G401.6 (cell line): ENCODE measurements around the gene PDHB.
"Not testable (repeated sequence)": the region's sequence is repeated elsewhere in the genome, so short reads cannot be mapped to it uniquely, and the experiment has no call there.

ENCODE experiments used
- FAIRE-seq: peaks from 2 replicates; lab custom pipeline; 2012; peaks lifted over from hg19 to GRCh38; lab: Jason Lieb, UNC

PDHB gene

DNA sequence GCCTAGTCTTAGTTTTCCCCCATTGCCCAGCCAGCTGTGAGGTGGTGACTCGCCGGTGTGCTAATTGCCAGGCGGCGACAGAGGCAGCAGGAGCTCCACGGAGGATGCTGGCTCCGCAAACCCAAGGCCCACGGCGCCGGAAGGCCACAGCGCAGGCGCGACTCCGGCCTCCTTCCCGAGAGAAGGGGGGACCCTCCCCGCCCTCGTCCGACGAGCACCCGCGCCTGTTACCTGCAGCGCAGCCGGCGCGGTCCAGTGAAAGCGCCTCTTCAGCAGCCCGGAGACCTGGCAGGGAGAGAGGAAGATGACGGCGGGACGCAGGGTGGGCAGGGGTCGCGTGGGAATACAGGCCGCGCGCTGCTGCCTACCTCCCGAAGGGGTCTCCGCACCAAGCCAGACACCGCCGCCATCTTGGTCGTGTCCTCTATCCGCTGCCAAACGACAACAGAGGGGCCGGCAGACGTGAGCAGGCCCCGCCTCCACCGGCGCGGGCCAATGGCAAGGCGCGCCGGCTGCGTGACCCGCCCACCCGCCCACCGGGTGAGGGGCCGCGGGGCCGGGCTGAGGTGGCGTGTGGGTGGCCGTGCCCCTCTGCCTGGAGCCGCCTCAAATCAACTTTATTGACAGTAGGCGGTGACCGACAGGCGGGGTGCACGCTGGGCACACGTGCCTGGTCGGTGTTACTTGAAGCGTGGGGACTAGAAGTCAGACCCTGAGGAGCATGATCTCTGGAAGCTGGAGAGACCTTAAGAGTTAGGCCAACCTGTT, at the start of gene PDHB:
TSS of gene PDHB (minus strand) at position 433 of the 768 bp plus-strand sequence. CDS start at position 410, 23 bp downstream.
- FAIRE-seq: no peak

DNA sequence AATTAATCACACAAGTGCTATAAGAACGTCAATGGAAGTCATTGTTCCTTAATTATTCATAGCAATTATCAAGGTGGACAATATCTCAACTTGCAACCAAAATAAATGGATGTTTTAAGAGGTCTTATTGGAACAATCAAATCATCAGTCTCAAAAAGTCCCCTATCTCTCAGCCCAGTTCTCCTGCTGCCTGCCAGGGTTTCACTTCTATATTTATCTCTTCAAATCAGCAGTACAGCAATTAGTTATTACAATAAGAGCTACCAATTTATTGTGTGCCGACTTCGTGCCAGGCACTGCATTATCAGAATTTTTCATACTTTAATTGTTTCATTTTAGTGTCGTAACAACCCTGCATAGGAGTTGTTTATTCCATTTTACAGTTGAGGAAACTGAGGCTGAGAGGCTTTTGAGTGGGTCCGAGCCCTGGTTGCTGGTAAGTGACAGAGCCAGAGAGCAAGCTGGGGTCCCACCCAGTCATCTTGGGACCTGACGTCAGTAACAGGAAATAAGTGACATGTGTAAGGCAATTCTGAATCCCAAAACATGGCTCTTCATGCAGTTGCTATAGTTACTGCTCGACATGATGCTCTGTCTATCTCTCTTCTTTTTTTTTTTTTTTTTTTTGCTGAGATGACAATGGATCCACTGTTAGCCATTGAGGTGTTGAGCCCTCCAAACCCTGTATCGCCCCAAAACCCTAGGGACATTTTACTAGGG, 49.4 kb upstream of the PDHB start:
- no peak for FAIRE-seq

DNA sequence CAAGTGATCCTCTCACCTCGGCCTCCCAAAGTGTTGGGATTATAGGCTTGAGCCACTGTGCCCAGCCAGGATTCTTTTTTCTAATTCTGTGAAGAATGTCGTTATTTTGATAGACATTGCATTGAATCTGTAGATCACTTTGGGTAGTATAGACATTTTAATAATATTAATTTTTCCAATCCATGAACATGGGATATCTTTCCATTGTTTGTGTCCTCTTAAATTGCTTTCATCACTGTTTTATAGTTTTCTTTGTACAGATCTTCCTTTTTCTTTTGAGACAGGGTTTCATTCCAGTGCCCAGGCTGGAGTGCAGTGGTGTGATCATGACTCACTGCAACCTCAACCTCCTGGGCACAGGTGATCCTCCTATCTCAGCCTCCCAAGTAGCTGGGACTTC, 46.7 kb upstream of the PDHB start:
- FAIRE-seq: no peak

GRCh38 chr3:58478781-58479180, 45.1 kb upstream of the PDHB start:
- no peak for FAIRE-seq

- FAIRE-seq: no peak
Observed at GRCh38 chr3:58474967-58475578, 41.4 kb upstream of the PDHB start.

GRCh38 chr3:58474348-58474911, 40.8 kb upstream of the PDHB start:
- no peak for FAIRE-seq

DNA sequence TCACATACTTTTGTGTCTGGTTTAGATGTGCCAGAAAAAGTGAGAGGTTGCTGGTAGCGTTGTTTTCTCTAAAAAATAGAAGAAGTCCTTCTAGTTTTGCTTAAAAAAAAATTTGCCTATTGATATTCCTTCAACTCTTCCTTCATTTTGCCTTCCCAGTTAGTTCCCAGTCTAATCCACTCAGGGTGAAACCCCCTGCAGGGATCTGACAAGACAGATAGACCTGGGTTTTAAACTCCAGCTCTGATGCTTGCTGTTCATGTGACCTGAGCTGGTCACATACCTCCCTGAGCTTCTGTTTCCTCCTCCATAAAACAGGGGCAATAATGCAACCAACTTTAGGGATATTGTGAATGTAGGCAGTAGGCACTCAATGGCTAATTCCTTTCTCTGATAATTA, 39.6 kb upstream of the PDHB start:
- FAIRE-seq: no peak

DNA sequence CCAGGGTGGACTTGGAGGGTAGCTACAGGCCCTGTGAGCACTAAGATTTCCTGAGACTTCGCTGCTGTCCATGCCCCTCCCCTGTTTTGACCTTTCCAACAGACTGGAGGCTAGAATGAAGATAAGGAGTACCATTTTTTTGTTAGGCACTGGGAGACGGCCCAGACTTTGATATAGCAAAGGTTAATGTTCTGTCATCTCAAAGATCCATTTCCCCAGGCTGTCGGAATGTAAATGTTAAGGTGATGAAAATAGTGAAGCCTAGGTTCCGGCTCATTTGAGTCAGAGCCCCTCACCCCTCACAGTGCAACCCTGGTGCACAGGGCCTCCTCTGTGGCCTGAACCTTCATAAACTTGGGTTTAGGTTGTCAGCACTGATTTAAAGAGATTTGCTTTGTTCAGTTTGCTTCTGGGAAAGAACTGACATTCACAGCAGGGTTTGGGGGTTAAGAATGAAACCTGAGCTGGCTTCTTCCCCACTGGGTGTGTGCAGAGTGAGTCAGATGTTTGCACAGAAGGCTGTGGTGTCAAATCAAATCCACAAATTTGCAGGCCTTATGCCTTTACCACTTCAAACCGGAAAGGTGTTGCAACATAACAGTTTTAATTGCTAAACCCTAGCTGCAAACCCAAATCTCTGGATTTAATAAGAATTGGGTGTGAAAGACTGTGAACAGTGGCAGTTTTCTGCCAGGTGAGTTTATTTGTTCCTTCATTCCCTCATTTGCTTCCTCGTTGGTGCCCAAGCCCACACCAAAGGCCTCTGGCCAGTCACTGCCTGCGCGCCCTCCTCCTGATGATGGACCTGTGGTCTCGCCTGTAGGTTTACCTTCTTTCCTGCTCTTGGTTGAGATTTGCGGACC, 37.6 kb upstream of the PDHB start:
- FAIRE-seq: peak; percentile 98

- no peak for FAIRE-seq
Observed at GRCh38 chr3:58470363-58471024, 36.9 kb upstream of the PDHB start.

- FAIRE-seq: no peak
Observed at GRCh38 chr3:58469096-58469495, 35.5 kb upstream of the PDHB start.

DNA sequence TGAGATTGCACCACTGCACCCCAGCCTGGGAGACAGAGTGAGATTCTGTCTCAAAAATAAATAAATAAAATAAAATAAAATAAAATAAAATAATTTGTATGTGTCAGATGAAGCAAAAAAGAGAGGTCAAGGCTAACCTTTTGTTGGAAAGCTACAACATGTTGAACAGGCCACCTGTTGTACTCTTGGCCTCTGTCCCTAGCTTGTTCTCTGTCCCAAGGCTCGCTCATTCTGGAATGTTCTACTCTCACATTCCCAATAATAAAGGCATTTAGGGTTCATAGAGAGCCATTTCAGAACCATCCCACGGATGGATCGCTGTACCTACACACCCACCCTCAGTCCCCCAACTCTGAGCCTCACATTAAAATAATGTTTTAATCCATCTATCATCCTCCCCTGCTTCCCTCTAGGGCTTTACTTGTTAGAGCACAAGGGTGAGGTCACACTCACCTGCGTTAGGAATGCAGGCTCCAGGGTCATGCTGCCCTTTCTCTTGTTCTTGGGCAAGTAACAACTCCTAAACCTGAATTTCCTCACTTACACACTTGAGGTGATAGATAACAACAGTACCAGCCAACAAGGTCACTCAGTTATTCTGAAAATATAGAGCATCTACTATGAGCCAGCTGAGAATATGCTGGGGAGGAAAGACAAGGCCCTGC, 33.4 kb upstream of the PDHB start:
- FAIRE-seq: no peak

DNA sequence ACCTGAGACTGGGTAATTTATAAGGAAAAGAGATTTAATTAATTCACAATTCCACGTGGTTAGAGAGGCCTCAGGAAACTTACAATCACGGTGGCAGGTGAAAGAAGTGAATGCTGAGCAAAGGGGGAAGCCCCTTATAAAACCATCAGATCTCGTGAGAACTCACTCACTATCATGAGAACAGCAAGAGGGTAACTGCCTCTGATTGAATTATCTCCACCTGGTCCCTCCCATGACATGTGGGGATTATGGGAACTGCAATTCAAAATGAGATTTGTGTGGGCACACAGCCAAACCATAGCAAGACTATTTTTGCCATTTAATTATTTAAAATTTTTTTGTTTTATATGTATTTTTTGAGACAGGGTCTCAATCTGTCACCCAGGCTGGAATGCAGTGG, 31.2 kb upstream of the PDHB start:
- no peak for FAIRE-seq

DNA sequence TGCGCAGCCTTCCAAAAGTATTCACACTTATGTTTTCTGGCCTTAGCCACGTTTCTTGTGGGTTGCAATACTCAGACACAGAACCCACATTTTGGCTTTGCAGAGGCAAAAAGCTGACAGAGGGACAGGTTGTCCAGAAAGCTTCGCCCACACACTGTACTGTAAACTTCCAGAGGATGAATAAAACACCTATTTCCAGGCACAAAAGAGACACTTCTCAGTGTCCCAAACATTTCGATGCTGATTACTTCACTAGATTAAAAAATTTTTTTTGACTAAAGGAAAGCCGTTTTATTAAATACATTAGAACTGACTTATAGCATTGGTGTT, 30.3 kb upstream of the PDHB start:
- FAIRE-seq: no peak

GRCh38 chr3:58463181-58463941, 29.7 kb upstream of the PDHB start:
- peak; percentile 91 for FAIRE-seq

- FAIRE-seq: no peak
Observed at GRCh38 chr3:58462829-58463180, 29.2 kb upstream of the PDHB start.

DNA sequence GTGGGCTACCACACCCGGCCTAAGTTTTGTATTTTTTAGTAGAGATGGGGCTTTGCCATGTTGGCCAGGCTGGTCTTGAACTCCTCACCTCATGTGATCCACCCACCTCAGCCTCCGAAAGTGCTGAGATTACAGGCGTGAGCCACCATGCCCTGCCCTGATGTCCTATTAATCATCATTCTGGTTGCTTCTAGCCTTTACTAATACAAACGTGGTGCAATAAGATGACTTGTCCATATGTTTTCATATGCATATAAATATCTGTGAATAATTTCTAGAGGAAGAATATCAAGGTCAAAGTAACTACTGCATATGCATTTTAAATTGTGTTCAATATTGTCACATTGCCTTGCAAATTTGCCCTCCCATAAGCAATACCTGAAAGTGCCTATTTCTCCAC, 25.5 kb upstream of the PDHB start:
- no peak for FAIRE-seq

GRCh38 chr3:58452176-58452575, 18.5 kb upstream of the PDHB start:
- no peak for FAIRE-seq

DNA sequence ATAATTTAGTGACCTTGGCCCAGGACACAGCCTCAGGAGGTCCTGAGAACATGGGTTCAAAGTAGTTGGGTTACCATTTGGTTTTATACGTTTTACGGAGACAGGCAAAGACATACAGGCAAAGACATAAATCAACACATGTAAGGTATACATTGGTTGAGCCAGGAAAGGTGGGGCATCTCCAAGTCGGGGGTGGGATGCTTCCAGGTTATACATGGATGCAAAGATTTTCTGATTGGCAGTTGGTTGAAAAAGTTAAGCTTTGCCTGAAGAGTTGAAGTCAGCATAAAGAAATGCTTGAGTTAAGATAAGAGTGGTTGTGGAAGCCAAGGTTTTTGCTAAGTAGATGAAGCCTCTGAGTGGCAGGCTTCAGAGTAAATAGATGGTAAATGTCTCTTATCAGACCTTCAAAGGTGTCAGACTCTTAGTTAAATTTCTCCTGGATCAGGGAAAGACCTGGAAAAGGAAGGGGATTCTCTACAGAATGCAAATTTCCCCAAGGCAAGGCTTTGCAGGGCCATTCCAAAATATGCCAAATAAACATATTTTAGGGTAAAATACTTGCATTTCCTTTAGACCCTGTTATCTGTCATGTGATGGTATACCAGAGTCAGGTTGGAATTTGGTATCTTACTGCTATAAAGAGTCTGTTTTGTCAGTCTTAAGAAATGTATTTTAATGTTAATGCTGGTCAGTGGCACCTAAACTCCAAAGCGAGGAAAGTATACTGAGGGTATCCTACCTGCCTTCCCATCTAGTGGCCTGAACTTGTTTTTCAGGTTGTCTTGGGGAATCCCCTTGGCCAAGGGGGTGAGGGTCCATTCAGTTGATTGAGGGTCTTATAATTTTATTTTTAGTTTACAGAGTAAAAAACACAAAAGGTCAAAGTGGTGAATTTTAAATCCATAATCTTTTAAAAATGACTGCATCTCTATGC, 8.2 kb upstream of the PDHB start:
- FAIRE-seq: no peak

DNA sequence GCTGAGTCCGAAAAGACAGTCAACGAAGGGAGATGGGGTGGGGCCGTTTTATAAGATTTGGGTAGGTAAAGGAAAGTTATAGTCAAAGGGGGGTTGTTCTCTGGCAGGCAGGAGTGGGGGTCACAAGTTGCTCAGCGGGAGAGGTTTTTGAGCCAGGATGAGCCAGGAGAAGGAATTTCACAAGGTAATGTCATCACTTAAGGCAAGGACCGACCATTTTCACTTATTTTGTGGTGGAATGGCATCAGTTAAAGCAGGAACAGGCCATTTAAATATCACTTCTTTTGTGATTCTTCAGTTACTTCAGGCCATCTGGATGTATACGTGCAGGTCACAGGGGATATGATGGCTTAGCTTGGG, 7.3 kb upstream of the PDHB start:
- not testable (repeated sequence) for FAIRE-seq
